Measurements from ENCODE around the gene OR1N2. TPM values are rescaled to one million over a fixed set of nuclear protein-coding genes. Genes with fewer than 3 reads are reported as not detected.

Gene OR1N2
- total RNA-seq, 1 donor from 2014 or later = not detected

DNA sequence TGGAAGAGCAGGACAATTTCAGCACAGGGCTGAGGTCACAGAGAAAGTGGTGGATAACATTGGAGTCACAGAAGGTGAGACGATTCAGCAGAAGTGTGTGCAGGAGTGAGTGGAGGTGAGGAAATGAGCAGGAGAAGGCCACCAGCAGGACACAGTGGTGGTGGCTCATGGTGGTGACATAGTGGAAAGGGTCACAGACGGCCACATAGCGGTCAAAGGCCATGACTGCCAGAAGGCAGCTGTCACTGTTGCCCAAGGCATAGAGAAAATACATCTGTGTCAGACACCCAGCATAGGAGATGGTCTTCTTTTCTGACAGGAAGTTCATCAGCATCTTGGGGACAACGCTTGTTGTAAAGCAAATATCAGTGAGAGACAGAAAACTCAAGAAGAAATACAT lies 15.0 kb downstream of the OR1N2 start:
- no peaks in the 10 kb centered on the region for H3K36me3 Mint-ChIP-seq
- no peaks in the 10 kb centered on the region for H3K4me1 ChIP-seq
- no peaks in the 10 kb centered on the region for H3K36me3 ChIP-seq
- H3F3A ChIP-seq (ENCODE audit: low read depth) = no peaks in the 10 kb centered on the region
- H4K20me1 ChIP-seq (ENCODE audit: low read depth) = no peaks in the 10 kb centered on the region
- no peak for TF ChIP-seq EZH2phosphoT487 (IDR thresholded peaks at IDR 0.05)
- TF ChIP-seq, protein P1, sequence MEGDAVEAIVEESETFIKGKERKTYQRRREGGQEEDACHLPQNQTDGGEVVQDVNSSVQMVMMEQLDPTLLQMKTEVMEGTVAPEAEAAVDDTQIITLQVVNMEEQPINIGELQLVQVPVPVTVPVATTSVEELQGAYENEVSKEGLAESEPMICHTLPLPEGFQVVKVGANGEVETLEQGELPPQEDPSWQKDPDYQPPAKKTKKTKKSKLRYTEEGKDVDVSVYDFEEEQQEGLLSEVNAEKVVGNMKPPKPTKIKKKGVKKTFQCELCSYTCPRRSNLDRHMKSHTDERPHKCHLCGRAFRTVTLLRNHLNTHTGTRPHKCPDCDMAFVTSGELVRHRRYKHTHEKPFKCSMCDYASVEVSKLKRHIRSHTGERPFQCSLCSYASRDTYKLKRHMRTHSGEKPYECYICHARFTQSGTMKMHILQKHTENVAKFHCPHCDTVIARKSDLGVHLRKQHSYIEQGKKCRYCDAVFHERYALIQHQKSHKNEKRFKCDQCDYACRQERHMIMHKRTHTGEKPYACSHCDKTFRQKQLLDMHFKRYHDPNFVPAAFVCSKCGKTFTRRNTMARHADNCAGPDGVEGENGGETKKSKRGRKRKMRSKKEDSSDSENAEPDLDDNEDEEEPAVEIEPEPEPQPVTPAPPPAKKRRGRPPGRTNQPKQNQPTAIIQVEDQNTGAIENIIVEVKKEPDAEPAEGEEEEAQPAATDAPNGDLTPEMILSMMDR (IDR thresholded peaks at IDR 0.05) = no peak
- no peak for TF ChIP-seq EZH2 (IDR thresholded peaks at IDR 0.05)
- peaks cover 3% of the 10 kb centered on the region for H3K9me3 Mint-ChIP-seq
- H3K27ac ChIP-seq = no peak overlapping the region
- no peaks in the 10 kb centered on the region for H3K4me1 Mint-ChIP-seq
- DNase-seq (ENCODE audit: low spot score) = no peak
- H3K4me3 ChIP-seq = no peak overlapping the region
- peaks cover 2% of the 10 kb centered on the region for H3K27me3 Mint-ChIP-seq (ENCODE audit: insufficient read depth, low read depth)
- peaks cover 13% of the 10 kb centered on the region for H3K9me3 ChIP-seq (ENCODE audit: low read depth)
- no peaks in the 10 kb centered on the region for H3K79me2 ChIP-seq (ENCODE audit: low read depth)
- no peak overlapping the region for H3K27ac Mint-ChIP-seq
- H3K4me2 ChIP-seq = no peak overlapping the region
- H3K4me3 Mint-ChIP-seq = no peak overlapping the region
- H2AFZ ChIP-seq (replicated peaks) = no peak overlapping the region
- H3K9ac ChIP-seq = no peak overlapping the region
- no peaks in the 10 kb centered on the region for H3K27me3 ChIP-seq

DNA sequence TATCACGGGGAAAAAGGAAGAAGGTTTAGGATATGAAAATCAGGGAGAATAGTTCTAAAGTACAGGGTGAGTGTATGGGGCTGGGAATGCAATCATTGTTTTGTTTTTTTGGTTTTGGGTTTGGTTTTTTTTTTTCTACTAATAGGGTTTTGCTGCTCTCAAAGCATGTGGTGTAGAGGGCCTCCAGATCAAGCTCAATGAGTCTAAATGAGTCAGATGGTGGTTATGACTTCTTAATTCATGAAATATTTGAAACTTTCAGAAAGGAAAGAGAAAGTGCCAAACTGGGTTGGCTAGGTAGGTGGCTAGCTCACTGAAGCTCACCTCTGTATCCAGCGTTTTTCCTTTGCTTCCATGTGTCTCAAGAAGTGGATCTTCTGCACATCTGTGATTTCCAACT lies 19.5 kb downstream of the OR1N2 start:
- no peaks in the 10 kb centered on the region for H4K20me1 ChIP-seq (ENCODE audit: low read depth)
- Mint-ChIP-seq H3K27ac (no peak overlapping the region), H3K9me3 (no peaks in the 10 kb centered on the region), H3K27me3 (ENCODE audit: insufficient read depth, low read depth) (peaks cover 2% of the 10 kb centered on the region), H3K4me1 (no peaks in the 10 kb centered on the region), H3K36me3 (no peaks in the 10 kb centered on the region), H3K4me3 (no peak overlapping the region)
- no peaks in the 10 kb centered on the region for H3F3A ChIP-seq (ENCODE audit: low read depth)
- no peak overlapping the region for H2AFZ ChIP-seq (replicated peaks)
- no peak overlapping the region for H3K4me3 ChIP-seq
- TF ChIP-seq EZH2phosphoT487 (IDR thresholded peaks at IDR 0.05) = no peak
- TF ChIP-seq EZH2 (IDR thresholded peaks at IDR 0.05) = no peak
- TF ChIP-seq, protein P1 (IDR thresholded peaks at IDR 0.05) = no peak
- H3K9me3 ChIP-seq (ENCODE audit: low read depth) = peaks cover 17% of the 10 kb centered on the region
- no peak for DNase-seq (ENCODE audit: low spot score)
- no peaks in the 10 kb centered on the region for H3K27me3 ChIP-seq
- H3K79me2 ChIP-seq (ENCODE audit: low read depth) = no peaks in the 10 kb centered on the region
- no peaks in the 10 kb centered on the region for H3K4me1 ChIP-seq
- H3K4me2 ChIP-seq = no peak overlapping the region
- no peak overlapping the region for H3K27ac ChIP-seq
- H3K9ac ChIP-seq = no peak overlapping the region
- no peaks in the 10 kb centered on the region for H3K36me3 ChIP-seq

DNA sequence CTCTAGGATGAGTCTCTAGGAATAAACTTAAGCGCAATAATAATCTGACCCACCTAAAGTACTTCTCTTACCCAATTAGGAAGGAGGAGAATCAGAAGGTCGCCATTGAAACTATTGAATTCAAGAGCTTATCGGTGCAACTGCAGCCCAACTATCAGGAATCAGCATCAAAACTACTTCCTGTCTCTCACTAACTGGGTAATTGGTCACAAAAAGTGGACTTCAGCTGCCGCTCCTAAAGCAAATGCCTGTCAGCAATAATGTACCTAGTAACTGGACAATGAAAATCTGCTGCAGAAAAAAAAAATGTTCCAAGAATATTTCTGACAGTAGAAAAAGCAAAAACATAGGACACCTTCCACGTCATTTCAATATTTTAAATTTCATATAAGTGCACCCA lies 27.0 kb downstream of the OR1N2 start:
- DNase-seq (ENCODE audit: low spot score) = no peak
- Histone ChIP-seq H3K4me2 (no peak overlapping the region), H3K27ac (no peak overlapping the region), H4K20me1 (ENCODE audit: low read depth) (no peaks in the 10 kb centered on the region), H3F3A (ENCODE audit: low read depth) (no peaks in the 10 kb centered on the region), H3K79me2 (ENCODE audit: low read depth) (no peaks in the 10 kb centered on the region), H3K36me3 (no peaks in the 10 kb centered on the region), H3K9me3 (ENCODE audit: low read depth) (peaks cover 15% of the 10 kb centered on the region), H3K4me1 (no peaks in the 10 kb centered on the region), H2AFZ (replicated peaks) (no peak overlapping the region), H3K9ac (no peak overlapping the region), H3K27me3 (no peaks in the 10 kb centered on the region), H3K4me3 (no peak overlapping the region)
- no peaks in the 10 kb centered on the region for H3K9me3 Mint-ChIP-seq
- TF ChIP-seq EZH2 (IDR thresholded peaks at IDR 0.05) (no peak), EZH2phosphoT487 (IDR thresholded peaks at IDR 0.05) (no peak)
- TF ChIP-seq, protein P1 (IDR thresholded peaks at IDR 0.05) = no peak
- H3K4me1 Mint-ChIP-seq = no peaks in the 10 kb centered on the region
- H3K4me3 Mint-ChIP-seq = no peak overlapping the region
- peaks cover 9% of the 10 kb centered on the region for H3K27me3 Mint-ChIP-seq (ENCODE audit: insufficient read depth, low read depth)
- no peaks in the 10 kb centered on the region for H3K36me3 Mint-ChIP-seq
- H3K27ac Mint-ChIP-seq = no peak overlapping the region

Data from neural progenitor cell (in vitro differentiated cells).